Mesendoderm (in vitro differentiated cells): ENCODE data around the gene PTGER1.
"Not testable (repeated sequence)": the region's sequence is repeated elsewhere in the genome, so short reads cannot be mapped to it uniquely, and the experiment has no call there.

Source experiments
- DNase-seq: peaks from one replicate; pipeline ENCODE4 v3.0.0; 2013
- H2AK5ac ChIP-seq: 2 replicates; pipeline ENCODE4 v1.6.1; 2013; ENCODE audit warnings: low read length, inconsistent platforms
- H2BK120ac ChIP-seq: 2 replicates; pipeline ENCODE4 v1.6.1; 2013; ENCODE audit warnings: low read depth, mild to moderate bottlenecking, low read length, moderate library complexity, mixed read lengths
- H2BK15ac ChIP-seq: replicated peaks from 2 replicates; pipeline ENCODE4 v1.6.1; 2013; ENCODE audit warnings: low read depth, mild to moderate bottlenecking, moderate library complexity
- H2BK5ac ChIP-seq: 2 replicates; pipeline ENCODE4 v1.6.1; 2013; ENCODE audit warnings: low read length, inconsistent platforms
- H3K18ac ChIP-seq: 2 replicates; pipeline ENCODE4 v1.6.1; 2013; ENCODE audit warnings: mild to moderate bottlenecking, low read length, mixed read lengths
- H3K23ac ChIP-seq: one replicate; pipeline ENCODE4 v1.6.1; 2013; ENCODE audit warnings: low read length
- H3K27ac ChIP-seq: 2 replicates; pipeline ENCODE4 v1.5.1; 2013; ENCODE audit warnings: low read depth, mild to moderate bottlenecking, inconsistent platforms, low read length, moderate library complexity
- H3K27me3 ChIP-seq: 2 replicates; pipeline ENCODE4 v1.6.1; 2013; ENCODE audit warnings: low read length, control low read depth, mild to moderate bottlenecking, inconsistent platforms; ENCODE audit not compliant: insufficient read depth, poor library complexity
- H3K36me3 ChIP-seq: 2 replicates; pipeline ENCODE4 v1.6.1; 2013; ENCODE audit warnings: low read length, inconsistent platforms; ENCODE audit not compliant: control insufficient read depth, insufficient read depth
- H3K4ac ChIP-seq: one replicate; pipeline ENCODE4 v1.6.1; 2013; ENCODE audit warnings: low read depth, mild to moderate bottlenecking, low read length, moderate library complexity
- H3K4me1 ChIP-seq: 2 replicates; pipeline ENCODE4 v1.6.1; 2013; ENCODE audit warnings: low read depth, low read length, inconsistent platforms; ENCODE audit not compliant: control insufficient read depth
- H3K4me2 ChIP-seq: 2 replicates; pipeline ENCODE4 v1.6.1; 2013; ENCODE audit warnings: low read length
- H3K4me3 ChIP-seq: 2 replicates; pipeline ENCODE4 v1.5.1; 2013; ENCODE audit warnings: mild to moderate bottlenecking, low read length
- H3K56ac ChIP-seq: one replicate; pipeline ENCODE4 v1.6.1; 2013; ENCODE audit warnings: low read length
- H3K79me1 ChIP-seq: 2 replicates; pipeline ENCODE4 v1.6.1; 2013; ENCODE audit warnings: low read length, inconsistent platforms
- H3K79me2 ChIP-seq: 2 replicates; pipeline ENCODE4 v1.6.1; 2013; ENCODE audit warnings: mild to moderate bottlenecking, low read length; ENCODE audit not compliant: control insufficient read depth, insufficient read depth
- H3K9ac ChIP-seq: 2 replicates; pipeline ENCODE4 v1.6.1; 2013; ENCODE audit warnings: low read length, inconsistent platforms
- H4K5ac ChIP-seq: one replicate; pipeline ENCODE4 v1.6.1; 2013; ENCODE audit warnings: low read length
- H4K8ac ChIP-seq: one replicate; pipeline ENCODE4 v1.6.1; 2013; ENCODE audit warnings: low read depth, mild to moderate bottlenecking, control low read depth, low read length, moderate library complexity
- WGBS: extraction: QIAGEN DNeasy Blood & Tissue Kit; methylation state at CpG from one replicate; pipeline ENCODE4 v1.1.7; 2013; ENCODE audit warnings: low lambda C conversion rate, missing lambda C conversion rate; ENCODE audit not compliant: insufficient coverage; ENCODE audit errors: extremely low coverage; 5-methylcytosine and 5-hydroxymethylcytosine counted together

PTGER1 gene

DNA sequence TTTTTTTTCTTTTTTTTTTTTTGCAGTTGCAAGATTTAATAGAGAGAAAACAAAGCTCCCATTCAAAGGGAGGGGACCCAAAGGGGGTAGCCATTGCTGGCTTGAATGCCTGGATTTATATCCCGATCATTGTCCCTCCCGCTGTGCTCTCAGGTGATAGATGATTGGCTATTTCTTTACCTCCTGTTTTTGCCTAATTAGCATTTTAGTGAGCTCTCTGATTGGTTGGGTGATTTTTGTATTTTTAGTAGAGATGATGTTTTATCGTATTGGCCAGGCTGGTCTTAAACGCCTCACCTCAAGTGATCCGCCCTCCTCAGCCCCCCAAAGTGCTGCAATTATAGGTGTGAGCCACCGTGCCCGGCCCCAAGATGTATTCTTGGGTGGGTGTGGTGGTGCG is 29.4 kb upstream of the PTGER1 start:
- not testable (repeated sequence) for H3K27me3 ChIP-seq, H3K4me2 ChIP-seq, H3K79me2 ChIP-seq, H3K23ac ChIP-seq, H2BK5ac ChIP-seq, H2BK120ac ChIP-seq, DNase-seq, H3K79me1 ChIP-seq, H3K27ac ChIP-seq, H4K8ac ChIP-seq, H3K36me3 ChIP-seq, H3K9ac ChIP-seq, H3K56ac ChIP-seq, H3K18ac ChIP-seq, H2BK15ac ChIP-seq, H4K5ac ChIP-seq, H2AK5ac ChIP-seq, H3K4ac ChIP-seq, H3K4me1 ChIP-seq, H3K4me3 ChIP-seq
- WGBS = no CpG with 5 or more reads among the region's 8 CpGs

DNA sequence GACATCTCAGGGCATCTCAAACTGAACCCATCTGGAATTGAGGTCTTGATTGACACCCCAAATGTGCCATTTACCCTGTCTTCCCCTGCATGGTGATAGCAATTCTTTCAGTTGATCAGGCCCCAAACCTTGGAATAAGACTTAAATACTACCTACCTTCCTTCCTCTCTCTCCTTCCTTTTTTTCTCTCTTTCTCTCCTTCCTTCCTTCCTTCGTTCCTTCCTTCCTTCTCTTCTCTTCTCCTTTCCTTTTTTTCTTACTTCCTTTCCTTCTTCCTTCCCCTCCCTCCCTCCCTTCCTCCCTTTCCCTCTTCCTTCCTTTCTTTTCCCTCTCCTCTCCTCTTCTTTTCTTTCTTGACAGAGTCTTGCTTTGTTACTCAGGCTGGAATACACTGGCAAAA is 28.1 kb upstream of the PTGER1 start:
- no peak for DNase-seq

DNA sequence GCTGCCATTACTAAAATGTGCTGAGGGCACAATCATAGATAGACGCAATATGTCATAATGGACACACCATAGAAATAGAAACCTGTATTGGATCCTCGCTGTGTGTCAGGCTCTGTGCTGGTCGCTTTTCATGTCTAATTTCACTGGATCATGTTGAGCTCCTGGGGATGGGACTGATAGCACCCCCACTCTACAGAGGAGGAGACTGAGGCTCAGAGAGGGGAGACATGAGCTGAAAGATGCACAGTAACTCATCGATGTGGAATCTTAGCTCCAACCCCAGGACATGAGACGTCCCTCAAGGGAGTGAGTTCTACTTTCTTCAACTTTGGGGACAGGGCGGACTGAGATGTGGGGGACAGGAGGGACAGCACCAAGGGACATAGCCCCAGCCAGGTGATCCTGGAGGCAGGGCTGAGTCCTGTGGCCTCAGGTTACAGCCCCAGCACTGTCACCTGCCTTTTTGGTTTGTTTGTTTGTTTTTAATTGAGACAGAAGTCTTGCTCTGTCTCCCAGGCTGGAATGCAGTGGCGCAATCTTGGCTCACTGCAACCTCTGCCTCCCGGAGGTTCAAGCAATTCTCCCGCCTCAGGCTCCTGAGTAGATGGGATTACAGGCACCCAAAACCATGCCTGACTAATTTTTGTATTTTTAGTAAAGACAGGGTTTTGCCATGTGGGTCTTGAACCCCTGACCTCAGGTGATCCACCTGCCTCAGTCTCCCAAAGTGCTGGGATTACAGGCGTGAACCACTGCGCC is 27.4 kb upstream of the PTGER1 start:
- WGBS = no CpG with 5 or more reads among the region's 11 CpGs
- H3K27ac ChIP-seq = no peak overlapping the region

More for the DNA sequence above, 28.1 kb upstream of the PTGER1 start:
- Histone ChIP-seq H3K4me3 (no peak overlapping the region), H3K18ac (no peak overlapping the region), H3K4ac (no peak overlapping the region), H3K79me1 (no peaks in the 10 kb centered on the region), H3K27me3 (no peaks in the 10 kb centered on the region), H3K56ac (no peak overlapping the region), H2BK15ac (no peak overlapping the region), H3K36me3 (no peaks in the 10 kb centered on the region), H3K9ac (no peak overlapping the region), H3K79me2 (no peaks in the 10 kb centered on the region), H4K5ac (no peak overlapping the region), H3K4me2 (no peak overlapping the region), H2BK120ac (no peak overlapping the region), H3K23ac (no peak overlapping the region), H3K27ac (no peak overlapping the region), H2AK5ac (no peak overlapping the region), H4K8ac (no peak overlapping the region), H2BK5ac (no peak overlapping the region), H3K4me1 (no peaks in the 10 kb centered on the region)
- no CpG with 5 or more reads among the region's 1 CpG for WGBS

DNA sequence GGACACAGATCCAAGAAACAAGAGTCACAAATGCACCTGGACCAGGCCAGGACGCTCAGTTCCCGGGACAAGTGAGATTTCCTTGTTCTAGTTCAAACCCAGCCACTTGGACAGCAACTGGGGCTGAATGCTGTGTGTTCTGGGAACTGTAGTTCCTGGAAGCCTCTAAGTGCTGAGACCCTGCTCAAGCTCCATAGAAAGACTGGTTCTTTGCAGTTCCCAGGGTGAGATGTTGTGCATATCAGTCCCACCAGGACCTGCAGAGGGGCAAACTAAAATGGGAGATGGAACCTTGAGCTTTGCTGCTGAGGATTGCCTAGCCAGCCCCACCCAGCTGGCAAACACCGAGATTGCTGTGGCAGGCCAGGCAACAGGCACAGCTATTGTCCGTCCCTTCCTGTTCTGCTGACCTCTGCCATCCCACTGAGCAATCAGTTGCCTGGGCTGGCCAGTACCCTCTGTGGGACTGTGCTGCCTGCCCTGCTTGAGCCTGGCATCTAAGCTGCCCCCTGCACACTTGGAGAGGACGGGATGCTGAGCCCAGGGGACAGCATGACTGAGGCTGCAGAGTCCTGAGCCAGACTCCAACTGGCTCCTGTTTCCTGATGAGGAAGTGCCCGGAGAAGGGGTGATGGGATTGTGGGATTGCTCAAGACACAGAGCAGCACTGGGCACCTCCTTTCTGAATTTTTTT is 22.2 kb upstream of the PTGER1 start:
- no peak overlapping the region for H3K27ac ChIP-seq
- H3K4me3 ChIP-seq = no peak overlapping the region
- H2BK5ac ChIP-seq = no peak overlapping the region
- peak overlapping the region; percentile 69 for H2AK5ac ChIP-seq
- no peak overlapping the region for H3K23ac ChIP-seq
- no CpG with 5 or more reads among the region's 6 CpGs for WGBS
- peaks cover 10% of the 10 kb centered on the region for H3K79me1 ChIP-seq
- no peak overlapping the region for H3K4ac ChIP-seq
- H2BK120ac ChIP-seq = no peak overlapping the region
- H4K8ac ChIP-seq = no peak overlapping the region
- no peak for DNase-seq
- H3K4me1 ChIP-seq = peaks cover 2% of the 10 kb centered on the region
- H3K4me2 ChIP-seq = no peak overlapping the region
- no peak overlapping the region for H4K5ac ChIP-seq
- H3K36me3 ChIP-seq = no peaks in the 10 kb centered on the region
- H3K56ac ChIP-seq = no peak overlapping the region
- no peaks in the 10 kb centered on the region for H3K27me3 ChIP-seq
- H2BK15ac ChIP-seq = no peak overlapping the region
- peaks cover 9% of the 10 kb centered on the region for H3K79me2 ChIP-seq
- H3K18ac ChIP-seq = no peak overlapping the region
- H3K9ac ChIP-seq = no peak overlapping the region

More for the DNA sequence above, 27.4 kb upstream of the PTGER1 start:
- Histone ChIP-seq H2AK5ac (no peak overlapping the region), H4K5ac (no peak overlapping the region), H3K4ac (no peak overlapping the region), H2BK5ac (no peak overlapping the region), H3K79me1 (no peaks in the 10 kb centered on the region), H3K56ac (no peak overlapping the region), H2BK120ac (no peak overlapping the region), H3K27me3 (no peaks in the 10 kb centered on the region), H3K4me3 (no peak overlapping the region), H3K9ac (no peak overlapping the region), H3K18ac (no peak overlapping the region), H2BK15ac (no peak overlapping the region), H3K23ac (no peak overlapping the region), H3K4me2 (no peak overlapping the region), H3K79me2 (no peaks in the 10 kb centered on the region), H4K8ac (no peak overlapping the region), H3K4me1 (no peaks in the 10 kb centered on the region), H3K36me3 (no peaks in the 10 kb centered on the region)
- peak; percentile 43 for DNase-seq

DNA sequence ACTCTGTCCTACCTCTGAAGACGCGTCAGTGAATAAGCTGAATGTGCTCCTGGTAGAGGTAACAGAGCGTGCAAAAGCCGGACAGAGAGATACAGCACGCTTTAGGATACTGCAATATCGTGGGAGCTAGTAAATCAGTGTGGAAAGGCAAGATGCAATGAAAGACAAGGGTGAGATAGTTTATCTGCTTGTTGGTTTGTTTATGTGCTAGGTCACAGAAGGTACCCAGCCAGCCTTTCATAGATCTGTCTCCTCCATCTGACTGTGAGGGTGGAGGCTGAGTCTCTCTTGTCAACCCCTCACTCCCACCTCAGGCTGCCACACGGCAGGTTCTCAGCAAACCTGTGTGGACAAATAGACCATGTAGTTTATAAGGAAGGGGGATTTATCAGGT is 21.7 kb upstream of the PTGER1 start:
- peaks cover 2% of the 10 kb centered on the region for H3K4me1 ChIP-seq
- no peak overlapping the region for H3K4ac ChIP-seq
- H2BK5ac ChIP-seq = no peak overlapping the region
- peaks cover 9% of the 10 kb centered on the region for H3K79me2 ChIP-seq
- no peak overlapping the region for H3K27ac ChIP-seq
- WGBS = no CpG with 5 or more reads among the region's 7 CpGs
- no peak overlapping the region for H3K56ac ChIP-seq
- H3K4me3 ChIP-seq = no peak overlapping the region
- H3K23ac ChIP-seq = no peak overlapping the region
- no peak overlapping the region for H2BK15ac ChIP-seq
- no peak overlapping the region for H2BK120ac ChIP-seq
- H3K79me1 ChIP-seq = peaks cover 10% of the 10 kb centered on the region
- H3K4me2 ChIP-seq = no peak overlapping the region
- peak overlapping the region; percentile 69 for H2AK5ac ChIP-seq
- no peak for DNase-seq
- H3K27me3 ChIP-seq = no peaks in the 10 kb centered on the region
- H3K18ac ChIP-seq = no peak overlapping the region
- no peaks in the 10 kb centered on the region for H3K36me3 ChIP-seq
- no peak overlapping the region for H3K9ac ChIP-seq
- peak overlapping the region; percentile 33 for H4K5ac ChIP-seq
- H4K8ac ChIP-seq = no peak overlapping the region
